ENCODE results near the gene PTPN6.

The PTPN6 gene

DNA sequence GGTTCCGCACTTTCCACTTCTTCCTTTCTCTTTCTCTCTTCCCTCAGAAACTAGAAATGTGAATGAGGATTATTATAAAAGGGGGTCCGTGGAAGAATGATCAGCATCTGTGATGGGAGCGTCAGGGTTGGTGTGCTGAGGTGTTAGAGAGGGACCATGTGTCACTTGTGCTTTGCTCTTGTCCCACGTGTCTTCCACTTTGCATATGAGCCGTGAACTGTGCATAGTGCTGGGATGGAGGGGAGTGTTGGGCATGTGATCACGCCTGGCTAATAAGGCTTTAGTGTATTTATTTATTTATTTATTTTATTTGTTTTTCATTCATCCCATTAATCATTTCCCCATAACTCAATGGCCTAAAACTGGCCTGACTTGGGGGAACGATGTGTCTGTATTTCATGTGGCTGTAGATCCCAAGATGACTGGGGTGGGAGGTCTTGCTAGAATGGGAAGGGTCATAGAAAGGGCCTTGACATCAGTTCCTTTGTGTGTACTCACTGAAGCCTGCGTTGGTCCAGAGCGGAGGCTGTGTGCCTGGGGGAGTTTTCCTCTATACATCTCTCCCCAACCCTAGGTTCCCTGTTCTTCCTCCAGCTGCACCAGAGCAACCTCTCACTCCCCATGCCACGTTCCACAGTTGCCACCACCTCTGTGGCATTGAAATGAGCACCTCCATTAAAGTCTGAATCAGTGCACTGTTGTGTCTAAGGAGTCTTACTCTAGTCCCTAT is 28.0 kb upstream of the PTPN6 start:
- DNase-seq: no peak

DNA sequence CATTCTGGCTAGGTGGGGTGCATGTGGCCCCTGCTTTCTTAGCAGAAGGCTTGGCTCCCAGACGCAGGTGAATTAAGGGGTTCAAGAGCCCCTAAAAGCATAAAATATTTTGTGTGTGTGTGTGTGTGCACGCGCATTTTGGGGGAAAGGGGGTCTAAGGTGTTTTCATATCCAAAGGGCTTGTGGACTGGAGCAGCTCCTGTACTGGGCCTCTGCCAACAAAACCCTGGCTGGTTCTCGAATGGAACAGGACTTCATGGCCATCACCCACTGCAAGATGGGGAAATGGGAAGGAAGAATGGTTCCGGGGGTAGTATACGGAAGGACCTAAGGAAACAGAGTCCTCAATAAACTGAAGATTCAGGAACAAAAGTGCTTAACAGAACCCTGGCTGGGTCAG is 27.3 kb upstream of the PTPN6 start:
- no peak for DNase-seq

DNA sequence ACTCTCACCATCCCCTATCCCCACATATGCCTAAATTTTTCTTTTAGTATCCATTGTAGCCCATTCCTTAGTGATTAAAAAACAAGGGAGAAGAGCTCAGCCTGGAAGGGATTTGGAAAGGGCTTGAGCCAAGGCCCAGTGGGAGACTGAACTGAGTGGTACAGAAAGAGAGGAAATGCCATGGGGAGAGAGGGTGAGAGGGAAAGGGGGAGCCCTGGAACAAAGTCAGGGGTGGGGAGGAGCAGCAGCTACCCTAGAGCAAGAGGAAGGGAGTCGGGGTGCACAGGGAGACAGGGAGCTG is 26.0 kb upstream of the PTPN6 start:
- DNase-seq: no peak

DNA sequence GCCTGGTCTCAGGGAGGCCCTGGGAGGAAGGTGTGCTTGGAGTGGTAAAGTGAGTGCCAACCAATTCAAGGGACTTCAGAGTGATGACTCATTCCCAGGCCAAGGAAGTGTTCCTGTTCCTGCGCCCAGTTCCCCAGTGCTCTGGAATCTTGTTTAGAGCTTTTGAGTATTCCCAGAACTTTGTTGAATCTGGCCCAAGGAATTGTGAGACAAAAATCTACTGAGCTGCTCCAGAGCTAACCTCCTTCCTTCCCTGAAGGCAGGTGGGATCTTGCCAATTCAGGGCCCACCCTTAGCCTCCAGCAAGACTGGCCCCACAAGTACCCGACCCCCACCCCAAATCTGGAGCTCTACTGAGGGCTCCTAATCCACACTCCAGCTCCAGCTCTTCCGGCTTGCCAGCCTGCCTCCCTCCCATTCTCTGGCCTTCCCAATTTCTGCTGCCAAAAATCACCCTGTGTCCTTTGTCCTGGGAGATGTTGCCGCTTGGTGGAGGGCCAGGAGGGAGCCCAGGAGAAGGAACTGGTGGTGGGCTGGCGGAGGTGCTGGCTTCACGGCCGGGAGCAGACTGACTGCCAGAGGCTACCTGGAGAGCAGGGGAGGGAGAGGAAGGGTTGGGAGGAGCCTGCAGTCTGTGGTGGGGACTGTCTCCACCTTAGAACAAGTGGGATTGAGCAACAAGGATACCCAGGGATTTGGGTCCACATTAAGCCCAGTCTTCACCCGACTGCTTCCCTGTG is 25.4 kb upstream of the PTPN6 start:
- DNase-seq: no peak

DNA sequence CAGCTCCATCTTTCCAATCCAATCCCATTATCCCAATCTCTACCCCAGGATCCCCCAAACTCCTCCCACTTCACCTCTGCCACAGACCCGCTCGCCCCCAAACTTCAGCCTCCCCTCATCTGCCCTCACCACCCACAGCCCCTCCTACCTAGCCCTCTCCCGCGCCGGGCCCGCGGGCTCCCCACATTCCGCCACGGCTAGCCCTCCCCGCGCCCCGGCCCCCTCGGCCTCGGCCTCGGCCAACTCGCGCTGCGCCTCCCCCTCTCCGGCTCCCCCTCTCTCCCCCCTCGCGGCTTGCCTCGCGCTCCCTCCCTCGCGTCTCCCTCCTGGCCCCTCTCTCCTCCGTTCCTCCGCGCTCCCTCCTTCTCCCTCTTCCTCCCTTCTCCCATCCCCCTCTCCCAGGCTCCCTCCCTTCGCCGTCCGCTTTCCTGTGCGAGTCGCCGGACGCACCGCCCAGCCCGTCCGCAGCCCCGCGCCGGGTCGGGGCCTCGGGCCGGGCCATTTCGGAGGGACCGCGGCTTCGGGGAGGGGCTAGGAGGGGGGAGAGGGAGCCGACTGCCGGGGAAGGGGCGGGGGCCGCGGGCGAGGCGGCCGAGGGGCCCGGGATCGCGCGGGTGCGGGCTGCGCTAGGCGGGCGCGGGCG is 23.7 kb upstream of the PTPN6 start, which contains the start of gene ATN1:
TSS of gene ATN1 (plus strand) at position 581 of the 643 bp plus-strand sequence. CDS start 6,043 bp downstream, outside the sequence.
- no peak for DNase-seq

DNA sequence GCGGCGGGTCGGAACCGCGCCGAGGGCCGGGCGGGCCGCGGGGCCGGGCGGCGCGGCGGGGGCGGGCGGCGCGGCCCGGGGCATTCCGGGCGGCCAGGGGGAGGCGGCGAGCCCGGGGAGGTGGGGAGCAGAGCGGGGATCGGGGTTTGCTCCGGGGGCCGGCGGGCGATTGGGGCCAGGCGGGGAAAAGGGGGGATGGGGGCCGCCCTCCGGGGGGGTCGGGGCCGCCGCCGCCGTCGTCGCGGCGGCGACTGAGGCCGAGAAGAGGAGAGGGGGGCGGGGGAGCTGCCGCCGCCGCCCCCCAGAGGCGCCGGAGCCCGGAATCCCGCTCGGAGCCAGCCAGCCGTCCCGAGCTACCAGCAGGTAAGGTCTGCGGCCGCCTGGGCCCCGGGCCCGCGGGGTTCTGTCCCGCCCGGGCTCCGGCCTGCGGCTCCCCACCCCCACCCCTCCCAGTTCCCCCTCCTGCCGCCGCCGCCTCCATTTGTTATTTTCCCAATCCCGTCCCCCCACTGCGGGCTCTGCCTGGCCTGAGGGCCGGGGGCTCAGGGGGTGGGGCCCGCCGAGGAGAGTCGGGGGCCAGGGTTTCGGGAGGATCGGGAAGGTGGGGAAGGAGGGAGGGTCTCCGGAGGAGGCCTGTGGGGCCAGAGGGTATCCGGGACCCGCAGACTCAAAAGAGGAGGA is 23.0 kb upstream of the PTPN6 start:
- DNase-seq: no peak

DNA sequence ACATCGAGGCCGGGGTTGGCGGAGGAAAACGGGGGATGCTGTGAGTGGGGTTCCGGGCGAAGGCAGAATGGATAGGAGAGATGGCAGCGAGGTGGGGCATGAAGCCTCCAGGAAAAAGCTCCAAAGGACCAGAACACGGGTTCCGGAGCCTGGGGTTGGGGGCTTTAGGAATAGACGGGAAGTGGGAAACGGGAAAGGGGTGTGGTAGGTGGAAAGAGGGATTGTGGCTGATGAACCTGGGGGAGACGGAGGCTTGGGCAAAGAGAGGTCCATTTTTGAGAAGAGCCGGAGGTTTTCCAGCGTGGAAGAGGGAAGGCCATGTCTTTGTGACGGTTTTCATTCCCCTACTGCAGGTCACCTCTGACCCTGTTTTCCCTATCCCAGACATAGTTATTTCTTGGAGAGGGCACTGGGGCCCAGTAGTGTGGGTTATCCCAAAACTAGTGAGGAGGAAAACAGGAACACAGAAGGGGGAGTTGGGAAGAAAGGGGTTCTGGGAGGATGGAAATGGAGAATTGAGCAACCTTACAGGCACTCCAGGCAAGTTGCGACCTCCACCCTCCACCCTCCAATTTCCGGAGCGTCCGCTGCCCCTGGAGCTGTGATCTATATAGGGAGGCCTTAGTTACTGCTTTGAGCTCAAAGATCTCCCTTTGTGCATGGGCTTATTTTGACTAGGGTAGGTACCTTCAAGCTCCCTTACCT is 22.3 kb upstream of the PTPN6 start:
- no peak for DNase-seq

DNA sequence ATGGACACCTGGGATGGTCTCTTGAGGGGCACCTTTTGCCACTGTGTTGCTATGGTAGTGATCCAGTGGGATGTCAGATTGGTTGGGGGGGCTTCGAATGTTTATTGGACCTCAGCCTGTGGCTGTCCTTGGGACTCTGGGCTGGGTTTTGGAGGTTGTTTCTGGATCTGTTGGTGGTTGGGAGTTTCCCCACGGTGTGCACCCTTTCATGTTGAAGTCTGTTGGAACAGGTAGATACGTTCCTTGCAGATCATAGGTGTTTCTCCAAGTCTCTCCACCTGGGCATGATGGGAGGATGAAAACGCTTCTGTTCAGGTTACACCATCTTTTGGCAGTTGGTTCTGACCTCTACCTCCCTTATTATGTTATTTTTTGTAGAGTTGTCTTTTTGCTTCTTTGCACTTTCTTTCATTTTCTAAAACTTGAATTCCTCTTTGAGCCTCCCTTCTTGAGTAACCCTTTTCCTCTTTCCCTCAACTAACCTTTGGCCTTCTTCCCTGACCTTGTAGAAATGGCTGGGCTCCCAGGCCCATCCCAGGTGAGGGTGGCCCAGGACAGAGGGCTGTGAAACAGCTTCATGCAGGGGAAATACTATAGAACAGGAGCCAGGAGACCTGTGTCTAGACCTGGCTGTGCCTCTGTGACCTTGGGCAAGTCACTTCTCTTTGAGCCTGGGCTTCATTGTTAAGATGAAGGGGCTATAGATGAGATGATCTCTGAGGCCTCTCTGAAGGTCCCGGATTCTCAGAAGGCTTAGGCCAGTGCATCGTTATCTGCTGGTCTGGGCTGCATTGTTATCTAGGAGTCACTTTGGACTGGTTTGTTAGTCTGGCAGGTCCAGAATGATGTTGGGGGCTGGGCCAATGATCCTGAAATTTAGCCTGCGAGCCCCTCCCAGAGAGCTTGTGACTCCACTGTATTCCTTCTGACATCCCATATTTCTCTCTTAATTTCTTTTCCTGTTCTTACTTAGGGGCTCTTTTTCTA is 21.4 kb upstream of the PTPN6 start:
- DNase-seq: no peak

DNA sequence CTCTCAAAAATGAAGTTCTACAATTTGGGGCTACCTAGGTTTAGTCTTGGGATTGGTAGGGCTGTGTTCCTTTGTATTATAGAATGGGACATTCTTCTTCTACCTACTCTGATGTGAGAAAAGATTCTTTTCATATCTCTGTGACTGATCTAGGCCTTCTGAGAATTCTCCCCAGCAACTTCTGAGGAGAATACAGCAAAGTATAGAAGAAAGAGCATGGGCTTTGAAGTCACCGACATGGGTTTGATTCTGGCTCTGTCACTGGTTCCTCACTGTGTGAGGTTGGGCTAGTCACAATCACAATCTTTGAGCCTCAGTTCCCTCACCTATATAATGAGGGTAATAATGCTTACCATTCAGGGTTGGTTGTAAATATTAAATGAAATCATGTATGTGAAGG is 18.4 kb upstream of the PTPN6 start:
- no peak for DNase-seq

DNA sequence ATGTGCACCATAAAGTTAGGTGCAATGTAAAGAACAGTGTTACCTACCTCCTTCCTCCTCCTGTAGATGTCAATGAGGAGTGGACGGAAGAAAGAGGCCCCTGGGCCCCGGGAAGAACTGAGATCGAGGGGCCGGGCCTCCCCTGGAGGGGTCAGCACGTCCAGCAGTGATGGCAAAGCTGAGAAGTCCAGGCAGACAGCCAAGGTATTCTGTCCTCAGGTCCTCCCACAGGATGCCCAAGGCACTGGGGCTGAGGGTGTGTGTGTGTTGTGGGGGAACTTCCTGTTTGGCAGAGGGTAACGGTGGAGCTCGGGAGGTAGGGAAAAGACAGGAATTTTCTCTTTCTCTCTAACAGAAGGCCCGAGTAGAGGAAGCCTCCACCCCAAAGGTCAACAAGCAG is 17.0 kb upstream of the PTPN6 start:
- no peak for DNase-seq

DNA sequence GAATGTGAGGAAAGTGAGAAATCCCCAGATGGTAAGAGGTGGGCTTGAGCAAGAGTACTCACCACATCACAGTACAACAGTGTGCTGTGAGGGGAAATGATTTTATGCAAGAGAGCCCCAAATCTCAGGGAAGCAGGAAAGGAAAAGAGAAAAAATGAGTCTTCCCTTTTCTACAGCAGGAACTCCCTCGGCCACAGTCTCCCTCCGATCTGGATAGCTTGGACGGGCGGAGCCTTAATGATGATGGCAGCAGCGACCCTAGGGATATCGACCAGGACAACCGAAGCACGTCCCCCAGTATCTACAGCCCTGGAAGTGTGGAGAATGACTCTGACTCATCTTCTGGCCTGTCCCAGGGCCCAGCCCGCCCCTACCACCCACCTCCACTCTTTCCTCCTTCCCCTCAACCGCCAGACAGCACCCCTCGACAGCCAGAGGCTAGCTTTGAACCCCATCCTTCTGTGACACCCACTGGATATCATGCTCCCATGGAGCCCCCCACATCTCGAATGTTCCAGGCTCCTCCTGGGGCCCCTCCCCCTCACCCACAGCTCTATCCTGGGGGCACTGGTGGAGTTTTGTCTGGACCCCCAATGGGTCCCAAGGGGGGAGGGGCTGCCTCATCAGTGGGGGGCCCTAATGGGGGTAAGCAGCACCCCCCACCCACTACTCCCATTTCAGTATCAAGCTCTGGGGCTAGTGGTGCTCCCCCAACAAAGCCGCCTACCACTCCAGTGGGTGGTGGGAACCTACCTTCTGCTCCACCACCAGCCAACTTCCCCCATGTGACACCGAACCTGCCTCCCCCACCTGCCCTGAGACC is 15.6 kb upstream of the PTPN6 start:
- DNase-seq: no peak

DNA sequence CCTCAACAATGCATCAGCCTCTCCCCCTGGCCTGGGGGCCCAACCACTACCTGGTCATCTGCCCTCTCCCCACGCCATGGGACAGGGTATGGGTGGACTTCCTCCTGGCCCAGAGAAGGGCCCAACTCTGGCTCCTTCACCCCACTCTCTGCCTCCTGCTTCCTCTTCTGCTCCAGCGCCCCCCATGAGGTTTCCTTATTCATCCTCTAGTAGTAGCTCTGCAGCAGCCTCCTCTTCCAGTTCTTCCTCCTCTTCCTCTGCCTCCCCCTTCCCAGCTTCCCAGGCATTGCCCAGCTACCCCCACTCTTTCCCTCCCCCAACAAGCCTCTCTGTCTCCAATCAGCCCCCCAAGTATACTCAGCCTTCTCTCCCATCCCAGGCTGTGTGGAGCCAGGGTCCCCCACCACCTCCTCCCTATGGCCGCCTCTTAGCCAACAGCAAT is 14.9 kb upstream of the PTPN6 start:
- no peak for DNase-seq

DNA sequence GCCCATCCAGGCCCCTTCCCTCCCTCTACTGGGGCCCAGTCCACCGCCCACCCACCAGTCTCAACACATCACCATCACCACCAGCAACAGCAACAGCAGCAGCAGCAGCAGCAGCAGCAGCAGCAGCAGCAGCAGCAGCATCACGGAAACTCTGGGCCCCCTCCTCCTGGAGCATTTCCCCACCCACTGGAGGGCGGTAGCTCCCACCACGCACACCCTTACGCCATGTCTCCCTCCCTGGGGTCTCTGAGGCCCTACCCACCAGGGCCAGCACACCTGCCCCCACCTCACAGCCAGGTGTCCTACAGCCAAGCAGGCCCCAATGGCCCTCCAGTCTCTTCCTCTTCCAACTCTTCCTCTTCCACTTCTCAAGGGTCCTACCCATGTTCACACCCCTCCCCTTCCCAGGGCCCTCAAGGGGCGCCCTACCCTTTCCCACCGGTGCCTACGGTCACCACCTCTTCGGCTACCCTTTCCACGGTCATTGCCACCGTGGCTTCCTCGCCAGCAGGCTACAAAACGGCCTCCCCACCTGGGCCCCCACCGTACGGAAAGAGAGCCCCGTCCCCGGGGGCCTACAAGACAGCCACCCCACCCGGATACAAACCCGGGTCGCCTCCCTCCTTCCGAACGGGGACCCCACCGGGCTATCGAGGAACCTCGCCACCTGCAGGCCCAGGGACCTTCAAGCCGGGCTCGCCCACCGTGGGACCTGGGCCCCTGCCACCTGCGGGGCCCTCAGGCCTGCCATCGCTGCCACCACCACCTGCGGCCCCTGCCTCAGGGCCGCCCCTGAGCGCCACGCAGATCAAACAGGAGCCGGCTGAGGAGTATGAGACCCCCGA is 14.3 kb upstream of the PTPN6 start:
- DNase-seq: no peak

DNA sequence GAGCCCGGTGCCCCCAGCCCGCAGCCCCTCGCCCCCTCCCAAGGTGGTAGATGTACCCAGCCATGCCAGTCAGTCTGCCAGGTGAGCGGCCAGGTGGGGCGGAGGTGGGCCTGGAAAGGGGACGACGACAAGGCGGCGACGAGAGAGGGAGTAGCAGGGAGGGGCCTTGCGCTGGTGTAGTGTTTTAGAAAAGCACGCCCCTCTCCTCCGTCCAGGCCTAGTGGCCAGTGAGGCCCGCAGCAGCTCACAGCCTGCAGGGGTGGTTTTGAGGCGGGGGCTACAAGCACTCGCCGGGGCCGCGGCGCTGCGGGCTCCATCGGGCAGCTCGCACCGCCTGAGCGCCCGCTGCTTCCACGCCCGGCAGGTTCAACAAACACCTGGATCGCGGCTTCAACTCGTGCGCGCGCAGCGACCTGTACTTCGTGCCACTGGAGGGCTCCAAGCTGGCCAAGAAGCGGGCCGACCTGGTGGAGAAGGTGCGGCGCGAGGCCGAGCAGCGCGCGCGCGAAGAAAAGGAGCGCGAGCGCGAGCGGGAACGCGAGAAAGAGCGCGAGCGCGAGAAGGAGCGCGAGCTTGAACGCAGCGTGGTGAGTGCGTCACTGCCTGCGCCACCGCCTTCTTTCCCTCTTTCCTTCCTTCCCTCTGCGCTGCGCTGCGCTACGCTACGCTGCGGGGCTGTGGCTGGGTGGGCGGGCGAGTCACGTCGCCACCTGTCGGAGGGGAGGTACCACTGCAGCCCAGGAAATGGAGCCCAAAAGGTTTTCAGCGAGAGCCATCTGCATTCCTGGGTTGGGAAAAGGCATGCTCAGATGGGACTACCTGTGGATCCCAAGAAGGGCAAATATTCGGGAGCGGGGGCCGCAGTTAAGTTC is 13.4 kb upstream of the PTPN6 start:
- peak; percentile 94 for DNase-seq

DNA sequence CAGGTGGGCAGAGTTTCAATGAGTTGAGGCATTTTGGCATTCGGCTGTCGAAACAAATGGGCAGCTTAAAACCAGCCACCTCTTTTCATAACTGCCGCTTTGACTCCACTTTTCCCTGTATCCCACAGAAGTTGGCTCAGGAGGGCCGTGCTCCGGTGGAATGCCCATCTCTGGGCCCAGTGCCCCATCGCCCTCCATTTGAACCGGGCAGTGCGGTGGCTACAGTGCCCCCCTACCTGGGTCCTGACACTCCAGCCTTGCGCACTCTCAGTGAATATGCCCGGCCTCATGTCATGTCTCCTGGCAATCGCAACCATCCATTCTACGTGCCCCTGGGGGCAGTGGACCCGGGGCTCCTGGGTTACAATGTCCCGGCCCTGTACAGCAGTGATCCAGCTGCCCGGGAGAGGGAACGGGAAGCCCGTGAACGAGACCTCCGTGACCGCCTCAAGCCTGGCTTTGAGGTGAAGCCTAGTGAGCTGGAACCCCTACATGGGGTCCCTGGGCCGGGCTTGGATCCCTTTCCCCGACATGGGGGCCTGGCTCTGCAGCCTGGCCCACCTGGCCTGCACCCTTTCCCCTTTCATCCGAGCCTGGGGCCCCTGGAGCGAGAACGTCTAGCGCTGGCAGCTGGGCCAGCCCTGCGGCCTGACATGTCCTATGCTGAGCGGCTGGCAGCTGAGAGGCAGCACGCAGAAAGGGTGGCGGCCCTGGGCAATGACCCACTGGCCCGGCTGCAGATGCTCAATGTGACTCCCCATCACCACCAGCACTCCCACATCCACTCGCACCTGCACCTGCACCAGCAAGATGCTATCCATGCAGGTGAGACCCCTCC is 12.6 kb upstream of the PTPN6 start:
- no peak for DNase-seq

DNA sequence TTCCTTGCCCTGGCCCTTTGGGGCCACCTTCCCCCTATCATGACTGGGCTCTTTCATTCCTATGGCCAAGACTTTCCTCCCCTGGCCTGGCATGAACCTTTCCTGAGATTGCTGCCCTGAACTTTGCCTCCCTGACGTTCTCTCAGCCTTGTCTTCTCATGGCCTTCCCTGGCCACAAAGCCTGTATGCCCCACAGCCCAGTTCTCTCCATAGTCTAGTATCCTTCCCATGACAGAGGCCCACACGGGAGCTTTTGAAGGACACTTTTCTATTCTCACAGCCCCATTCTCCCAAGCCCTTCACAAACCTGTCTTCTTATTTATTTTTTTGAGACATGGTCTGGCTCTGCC is 12.0 kb upstream of the PTPN6 start:
- DNase-seq: no peak

DNA sequence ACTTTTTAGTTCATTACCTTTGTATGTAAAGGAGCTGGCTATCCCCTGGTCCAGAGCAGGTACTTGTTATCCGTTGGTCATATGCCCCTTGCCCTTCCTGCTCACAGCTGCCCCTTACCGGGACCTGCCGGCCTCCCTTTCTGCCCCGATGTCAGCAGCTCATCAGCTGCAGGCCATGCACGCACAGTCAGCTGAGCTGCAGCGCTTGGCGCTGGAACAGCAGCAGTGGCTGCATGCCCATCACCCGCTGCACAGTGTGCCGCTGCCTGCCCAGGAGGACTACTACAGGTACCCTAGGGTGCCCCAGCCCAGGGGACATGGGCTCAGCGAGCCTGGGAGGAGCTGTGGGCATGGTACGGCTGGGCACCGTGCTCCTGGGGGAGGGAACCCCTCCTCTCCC is 9.9 kb upstream of the PTPN6 start:
- DNase-seq: no peak

DNA sequence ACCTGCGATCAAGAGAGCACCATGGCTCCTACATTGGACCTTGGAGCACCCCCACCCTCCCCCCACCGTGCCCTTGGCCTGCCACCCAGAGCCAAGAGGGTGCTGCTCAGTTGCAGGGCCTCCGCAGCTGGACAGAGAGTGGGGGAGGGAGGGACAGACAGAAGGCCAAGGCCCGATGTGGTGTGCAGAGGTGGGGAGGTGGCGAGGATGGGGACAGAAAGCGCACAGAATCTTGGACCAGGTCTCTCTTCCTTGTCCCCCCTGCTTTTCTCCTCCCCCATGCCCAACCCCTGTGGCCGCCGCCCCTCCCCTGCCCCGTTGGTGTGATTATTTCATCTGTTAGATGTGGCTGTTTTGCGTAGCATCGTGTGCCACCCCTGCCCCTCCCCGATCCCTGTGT is 9.4 kb upstream of the PTPN6 start:
- no peak for DNase-seq
